Posterior cingulate gyrus (tissue), 11 donors: ENCODE data around the gene LMOD2.

Experiments
- DNase-seq, 10 donors: peaks; one replicate each; pipeline versions ENCODE4 v3.0.0 to v3.0.0-alpha.2; 2020 to 2021; ENCODE audit warnings: mixed read lengths in 3 of 10
- intact Hi-C: fragments of 100-400 bp; cut with DNase I; formaldehyde crosslinking; loops from one replicate; pipeline ENCODE4 v1.15.1; 2023

LMOD2 gene

GRCh38 chr7:123666492-123666891, 10.8 kb downstream of the LMOD2 start:
- intact Hi-C loops = no loop called here
- DNase-seq = no peak

- DNase-seq = no peak
- intact Hi-C loops = no loop called here
Measured at GRCh38 chr7:123669485-123669884, 13.8 kb downstream of the LMOD2 start.

GRCh38 chr7:123673137-123673732, 17.6 kb downstream of the LMOD2 start:
- DNase-seq = peak in 1 of 10 donors; percentile 64
- intact Hi-C loops = no loop called here

- intact Hi-C loops = no loop called here
- no peak for DNase-seq
Measured at GRCh38 chr7:123673752-123674398, 18.2 kb downstream of the LMOD2 start.

- intact Hi-C loops = no loop called here
- DNase-seq = no peak
Measured at GRCh38 chr7:123674399-123675180, 18.9 kb downstream of the LMOD2 start.

GRCh38 chr7:123675181-123675473, 19.5 kb downstream of the LMOD2 start:
- DNase-seq = no peak
- intact Hi-C loops = no loop called here

GRCh38 chr7:123677061-123677715, 21.5 kb downstream of the LMOD2 start:
- intact Hi-C loops = no loop called here
- DNase-seq = no peak

GRCh38 chr7:123679614-123680013, 23.9 kb downstream of the LMOD2 start:
- intact Hi-C loops = loop anchor here (5.0 kb wide), 2 partner anchors 73 to 188 kb away; no protein-coding TSS in a partner anchor
- no peak for DNase-seq

GRCh38 chr7:123680580-123680979, 24.9 kb downstream of the LMOD2 start:
- no peak for DNase-seq
- intact Hi-C loops = loop anchor here (5.0 kb wide), 2 partner anchors 72 to 187 kb away; no protein-coding TSS in a partner anchor

- intact Hi-C loops = loop anchor here (5.0 kb wide), 2 partner anchors 71 to 186 kb away; no protein-coding TSS in a partner anchor
- DNase-seq = no peak
Measured at GRCh38 chr7:123681561-123681960, 25.9 kb downstream of the LMOD2 start.

- no peak for DNase-seq
- intact Hi-C loops = loop anchor here (5.0 kb wide), 2 partner anchors 70 to 185 kb away; no protein-coding TSS in a partner anchor
Measured at GRCh38 chr7:123682690-123683089, 27.0 kb downstream of the LMOD2 start.

GRCh38 chr7:123687161-123687560, 31.5 kb downstream of the LMOD2 start:
- intact Hi-C loops = no loop called here
- DNase-seq = no peak

- no peak for DNase-seq
- intact Hi-C loops = no loop called here
Measured at GRCh38 chr7:123687727-123688126, 32.1 kb downstream of the LMOD2 start.

GRCh38 chr7:123689250-123689649, 33.6 kb downstream of the LMOD2 start:
- intact Hi-C loops = no loop called here

GRCh38 chr7:123690550-123690949, 34.9 kb downstream of the LMOD2 start:
- intact Hi-C loops = no loop called here
- DNase-seq = no peak

More at GRCh38 chr7:123689250-123689649, 33.6 kb downstream of the LMOD2 start:
- no peak for DNase-seq

GRCh38 chr7:123692471-123692877, 36.8 kb downstream of the LMOD2 start:
- DNase-seq = peak in 2 of 10 donors; percentile 48 to 64
- intact Hi-C loops = no loop called here

- no peak for DNase-seq
- intact Hi-C loops = no loop called here
Measured at GRCh38 chr7:123695944-123696677, 40.4 kb downstream of the LMOD2 start.

- intact Hi-C loops = no loop called here
- no peak for DNase-seq
Measured at GRCh38 chr7:123705211-123705901, 49.7 kb downstream of the LMOD2 start.

GRCh38 chr7:123709525-123709924, 53.9 kb downstream of the LMOD2 start:
- no peak for DNase-seq
- intact Hi-C loops = no loop called here

- intact Hi-C loops = no loop called here
- no peak for DNase-seq
Measured at GRCh38 chr7:123710683-123711082, 55.0 kb downstream of the LMOD2 start.
